ENCODE measurements around the gene MTMR1.

GRCh38 chrX:150643958-150644357, 49.2 kb upstream of the MTMR1 start:
- no peak for TF ChIP-seq CTCF (IDR thresholded peaks at IDR 0.05)
- TF ChIP-seq POLR2A (IDR thresholded peaks at IDR 0.05) = no peak
